DOHH2 (cell line): Measurements from ENCODE around the gene HAO2.

Source experiments
- H3F3A ChIP-seq: fragments of 200-600 bp; sonication (generic), shearing (Covaris generic); 2 replicates; pipeline ENCODE4 v1.6.0; 2016; ENCODE audit warnings: antibody characterized with exemption, mild to moderate bottlenecking; ENCODE audit not compliant: control insufficient read depth, insufficient read depth
- H3K27ac ChIP-seq: fragments of 200-600 bp; sonication (generic); 2 replicates; pipeline ENCODE4 v1.5.1; 2014; ENCODE audit warnings: low read depth, mild to moderate bottlenecking, low read length, moderate library complexity
- H3K27me3 ChIP-seq: fragments of 200-600 bp; sonication (generic); 2 replicates; pipeline ENCODE4 v1.6.1; 2014; ENCODE audit warnings: mild to moderate bottlenecking, low read length, mixed read lengths; ENCODE audit not compliant: control insufficient read depth
- H3K36me3 ChIP-seq: fragments of 200-600 bp; sonication (generic); 2 replicates; pipeline ENCODE4 v1.6.1; 2014; ENCODE audit warnings: mild to moderate bottlenecking, low read length, moderate library complexity, mixed read lengths; ENCODE audit not compliant: control insufficient read depth
- H3K4me1 ChIP-seq: fragments of 200-600 bp; sonication (generic); 2 replicates; pipeline ENCODE4 v1.6.1; 2014; ENCODE audit warnings: mild to moderate bottlenecking, low read length, mixed read lengths; ENCODE audit not compliant: control insufficient read depth
- H3K4me2 ChIP-seq: fragments of 200-600 bp; sonication (generic); 2 replicates; pipeline ENCODE4 v1.6.0; 2014; ENCODE audit warnings: mild to moderate bottlenecking, low read length, moderate library complexity
- H3K4me3 ChIP-seq: fragments of 200-600 bp; sonication (generic); 2 replicates; pipeline ENCODE4 v1.5.1; 2014; ENCODE audit warnings: mild to moderate bottlenecking, low read length, mixed read lengths
- H3K79me2 ChIP-seq: fragments of 200-600 bp; sonication (generic); 2 replicates; pipeline ENCODE4 v1.6.1; 2014; ENCODE audit warnings: mild to moderate bottlenecking, low read length, mixed read lengths; ENCODE audit not compliant: control insufficient read depth
- H3K9me2 ChIP-seq: fragments of 200-600 bp; sonication (generic); replicated peaks from 2 replicates; pipeline ENCODE4 v1.6.1; 2014; ENCODE audit warnings: mild to moderate bottlenecking, low read length, mixed read lengths; ENCODE audit not compliant: control insufficient read depth
- H3K9me3 ChIP-seq: fragments of 200-600 bp; sonication (generic); 2 replicates; pipeline ENCODE4 v1.6.1; 2014; ENCODE audit warnings: antibody characterized with exemption, low read length, mixed read lengths; ENCODE audit not compliant: control insufficient read depth, insufficient read depth
- H4K20me1 ChIP-seq: fragments of 200-600 bp; sonication (generic); 2 replicates; pipeline ENCODE4 v1.6.0; 2014; ENCODE audit warnings: low read depth, mild to moderate bottlenecking, antibody characterized with exemption, low read length, moderate library complexity; ENCODE audit not compliant: control insufficient read depth, insufficient read depth
- CTCF ChIP-seq: fragments of 200-600 bp; sonication (generic); IDR thresholded peaks from one replicate; pipeline ENCODE4 v1.5.1; 2014; ENCODE audit warnings: antibody characterized with exemption, mild to moderate bottlenecking, low read depth, low read length; ENCODE audit not compliant: poor library complexity, severe bottlenecking
- EZH2phosphoT487 ChIP-seq: fragments of 200-600 bp; sonication (generic); IDR thresholded peaks from 2 replicates; pipeline ENCODE4 v1.6.1; 2017; ENCODE audit warnings: borderline replicate concordance, mild to moderate bottlenecking, antibody characterized with exemption, low read length, moderate library complexity, mixed read lengths

HAO2 gene

GRCh38 chr1:119327094-119327449 is 41.5 kb upstream of the HAO2 start:
- no peak for TF ChIP-seq EZH2phosphoT487
- TF ChIP-seq CTCF: no peak
- no peaks in the 10 kb centered on the region for H3K79me2 ChIP-seq
- no peaks in the 10 kb centered on the region for H3K36me3 ChIP-seq
- H3K27ac ChIP-seq: no peak overlapping the region
- no peak overlapping the region for H3K4me2 ChIP-seq
- H3F3A ChIP-seq: no peaks in the 10 kb centered on the region
- no peaks in the 10 kb centered on the region for H3K27me3 ChIP-seq
- H3K9me3 ChIP-seq: no peaks in the 10 kb centered on the region
- H3K4me3 ChIP-seq: no peak overlapping the region
- no peaks in the 10 kb centered on the region for H3K9me2 ChIP-seq
- H4K20me1 ChIP-seq: no peaks in the 10 kb centered on the region
- no peaks in the 10 kb centered on the region for H3K4me1 ChIP-seq

GRCh38 chr1:119327450-119328155 is 41.0 kb upstream of the HAO2 start:
- H3K4me1 ChIP-seq: no peaks in the 10 kb centered on the region
- no peaks in the 10 kb centered on the region for H3K79me2 ChIP-seq
- no peaks in the 10 kb centered on the region for H4K20me1 ChIP-seq
- no peaks in the 10 kb centered on the region for H3K9me2 ChIP-seq
- no peak overlapping the region for H3K4me2 ChIP-seq
- TF ChIP-seq CTCF (peak; percentile 38), EZH2phosphoT487 (no peak)
- H3K36me3 ChIP-seq: no peaks in the 10 kb centered on the region
- H3F3A ChIP-seq: no peaks in the 10 kb centered on the region
- H3K9me3 ChIP-seq: no peaks in the 10 kb centered on the region
- no peaks in the 10 kb centered on the region for H3K27me3 ChIP-seq
- no peak overlapping the region for H3K27ac ChIP-seq
- H3K4me3 ChIP-seq: no peak overlapping the region

- Histone ChIP-seq H4K20me1 (no peaks in the 10 kb centered on the region), H3K4me2 (no peak overlapping the region), H3K9me3 (no peaks in the 10 kb centered on the region), H3K4me3 (no peak overlapping the region), H3K9me2 (no peaks in the 10 kb centered on the region), H3K27me3 (no peaks in the 10 kb centered on the region), H3K27ac (no peak overlapping the region), H3K36me3 (no peaks in the 10 kb centered on the region), H3F3A (no peaks in the 10 kb centered on the region), H3K79me2 (no peaks in the 10 kb centered on the region), H3K4me1 (no peaks in the 10 kb centered on the region)
- TF ChIP-seq EZH2phosphoT487 (no peak), CTCF (no peak)
These were observed 38.8 kb upstream of the HAO2 start for GRCh38 chr1:119329541-119330461.
